SK-N-SH treated with all-trans-retinoic acid at 6 μM for 48 hours (cell line): ENCODE measurements around the gene TSSC4.

ENCODE experiments used
- ARNTL ChIP-seq: fragments of 450-650 bp; formaldehyde crosslinking; IDR thresholded peaks from 2 replicates; pipeline ENCODE4 v1.5.0; 2020; ENCODE audit warnings: low read depth, mild to moderate bottlenecking, moderate library complexity, borderline replicate concordance
- OSR1 ChIP-seq: fragments of 250-450 bp; sonication (Bioruptor Pico); IDR thresholded peaks from 2 replicates; pipeline ENCODE4 v1.8.0; 2022; ENCODE audit warnings: moderate library complexity, mild to moderate bottlenecking, inconsistent platforms
- SNAI2 ChIP-seq: fragments of 250-450 bp; sonication (Bioruptor Pico); IDR thresholded peaks from 2 replicates; pipeline ENCODE4 v1.5.0; 2020; ENCODE audit warnings: mild to moderate bottlenecking, moderate library complexity
- ZC3H10 ChIP-seq: fragments of 250-450 bp; sonication (Bioruptor Pico); IDR thresholded peaks from 2 replicates; pipeline ENCODE4 v1.5.1; 2021; ENCODE audit warnings: mild to moderate bottlenecking, moderate library complexity
- ZFP3 ChIP-seq: fragments of 250-450 bp; sonication (Bioruptor Pico); IDR thresholded peaks from 2 replicates; pipeline ENCODE4 v1.5.0; 2020; ENCODE audit warnings: mild to moderate bottlenecking, moderate library complexity
- ZFP30 ChIP-seq: fragments of 450-650 bp; formaldehyde crosslinking; IDR thresholded peaks from 2 replicates; pipeline ENCODE4 v1.5.0; 2022; ENCODE audit warnings: mild to moderate bottlenecking, moderate library complexity
- ZNF565 ChIP-seq: fragments of 450-650 bp; formaldehyde crosslinking; conservative IDR thresholded peaks from 2 replicates; pipeline ENCODE4 v1.5.0; 2020; ENCODE audit warnings: low read depth, mild to moderate bottlenecking, moderate library complexity
- ZNF8 ChIP-seq: fragments of 450-650 bp; formaldehyde crosslinking; IDR thresholded peaks from 2 replicates; pipeline ENCODE4 v1.5.0; 2020; ENCODE audit warnings: mild to moderate bottlenecking, moderate library complexity
- TF ChIP-seq, protein P1 (sequence below): fragments of 250-450 bp; sonication (Bioruptor Pico); IDR thresholded peaks from 2 replicates; pipeline ENCODE4 v1.5.1; 2020; ENCODE audit warnings: low read depth, mild to moderate bottlenecking, moderate library complexity
- TF ChIP-seq, protein P2 (sequence below): fragments of 250-450 bp; sonication (Bioruptor Pico); IDR thresholded peaks from 2 replicates; pipeline ENCODE4 v1.5.1; 2021; ENCODE audit warnings: mild to moderate bottlenecking, moderate library complexity
- TF ChIP-seq, protein P3 (sequence below): fragments of 250-450 bp; sonication (Bioruptor Pico); IDR thresholded peaks from 2 replicates; pipeline ENCODE4 v1.8.0; 2020; ENCODE audit warnings: mild to moderate bottlenecking, moderate library complexity, borderline replicate concordance

DNA sequence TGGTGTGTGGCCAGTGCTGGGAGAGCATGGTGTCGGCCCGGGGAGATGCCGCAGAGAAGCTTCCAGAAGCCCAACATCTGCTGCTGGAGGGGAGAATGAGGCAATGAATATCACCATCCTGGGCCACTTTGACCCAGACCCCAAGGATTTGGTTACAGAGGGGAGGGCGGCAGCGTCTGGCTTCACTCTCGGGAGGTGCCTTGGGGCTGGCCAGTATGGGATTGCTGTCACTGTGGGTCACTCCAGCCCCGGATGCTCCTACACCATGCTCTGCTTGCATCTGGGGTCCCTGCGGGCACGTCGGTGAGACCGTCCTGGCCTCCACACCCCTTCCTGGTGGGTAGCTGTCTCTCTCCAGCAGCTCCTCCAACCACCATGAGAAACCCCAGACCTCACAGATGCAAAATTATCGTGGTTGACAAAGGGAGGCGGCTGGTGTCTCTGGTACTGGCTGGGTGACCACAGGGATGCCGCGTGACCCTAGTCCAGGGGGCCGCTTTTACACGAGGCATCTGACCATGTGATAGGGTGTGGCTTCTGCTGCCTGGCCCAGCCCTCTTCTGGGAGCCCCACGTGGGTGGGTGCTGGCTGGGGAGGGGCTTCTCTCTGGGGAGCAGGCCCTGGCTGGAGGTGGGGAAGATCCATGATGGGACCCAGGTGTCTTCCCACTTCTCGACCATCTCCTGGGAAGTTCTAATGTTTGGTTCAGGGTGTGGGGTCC is 49.9 kb downstream of the TSSC4 start:
- TF ChIP-seq ARNTL (CRISPR knock-in tag) (no peak), SNAI2 (CRISPR knock-in tag) (no peak), ZFP3 (CRISPR knock-in tag) (no peak), ZNF8 (CRISPR knock-in tag) (no peak), ZFP30 (CRISPR knock-in tag) (no peak), OSR1 (no peak), ZC3H10 (CRISPR knock-in tag) (no peak), ZNF565 (CRISPR knock-in tag) (no peak)
- TF ChIP-seq, protein P1, sequence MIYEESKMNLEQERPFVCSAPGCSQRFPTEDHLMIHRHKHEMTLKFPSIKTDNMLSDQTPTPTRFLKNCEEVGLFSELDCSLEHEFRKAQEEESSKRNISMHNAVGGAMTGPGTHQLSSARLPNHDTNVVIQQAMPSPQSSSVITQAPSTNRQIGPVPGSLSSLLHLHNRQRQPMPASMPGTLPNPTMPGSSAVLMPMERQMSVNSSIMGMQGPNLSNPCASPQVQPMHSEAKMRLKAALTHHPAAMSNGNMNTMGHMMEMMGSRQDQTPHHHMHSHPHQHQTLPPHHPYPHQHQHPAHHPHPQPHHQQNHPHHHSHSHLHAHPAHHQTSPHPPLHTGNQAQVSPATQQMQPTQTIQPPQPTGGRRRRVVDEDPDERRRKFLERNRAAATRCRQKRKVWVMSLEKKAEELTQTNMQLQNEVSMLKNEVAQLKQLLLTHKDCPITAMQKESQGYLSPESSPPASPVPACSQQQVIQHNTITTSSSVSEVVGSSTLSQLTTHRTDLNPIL: no peak
- TF ChIP-seq, protein P2, sequence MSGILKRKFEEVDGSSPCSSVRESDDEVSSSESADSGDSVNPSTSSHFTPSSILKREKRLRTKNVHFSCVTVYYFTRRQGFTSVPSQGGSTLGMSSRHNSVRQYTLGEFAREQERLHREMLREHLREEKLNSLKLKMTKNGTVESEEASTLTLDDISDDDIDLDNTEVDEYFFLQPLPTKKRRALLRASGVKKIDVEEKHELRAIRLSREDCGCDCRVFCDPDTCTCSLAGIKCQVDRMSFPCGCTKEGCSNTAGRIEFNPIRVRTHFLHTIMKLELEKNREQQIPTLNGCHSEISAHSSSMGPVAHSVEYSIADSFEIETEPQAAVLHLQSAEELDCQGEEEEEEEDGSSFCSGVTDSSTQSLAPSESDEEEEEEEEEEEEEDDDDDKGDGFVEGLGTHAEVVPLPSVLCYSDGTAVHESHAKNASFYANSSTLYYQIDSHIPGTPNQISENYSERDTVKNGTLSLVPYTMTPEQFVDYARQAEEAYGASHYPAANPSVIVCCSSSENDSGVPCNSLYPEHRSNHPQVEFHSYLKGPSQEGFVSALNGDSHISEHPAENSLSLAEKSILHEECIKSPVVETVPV (CRISPR knock-in tag): no peak
- TF ChIP-seq, protein P3, sequence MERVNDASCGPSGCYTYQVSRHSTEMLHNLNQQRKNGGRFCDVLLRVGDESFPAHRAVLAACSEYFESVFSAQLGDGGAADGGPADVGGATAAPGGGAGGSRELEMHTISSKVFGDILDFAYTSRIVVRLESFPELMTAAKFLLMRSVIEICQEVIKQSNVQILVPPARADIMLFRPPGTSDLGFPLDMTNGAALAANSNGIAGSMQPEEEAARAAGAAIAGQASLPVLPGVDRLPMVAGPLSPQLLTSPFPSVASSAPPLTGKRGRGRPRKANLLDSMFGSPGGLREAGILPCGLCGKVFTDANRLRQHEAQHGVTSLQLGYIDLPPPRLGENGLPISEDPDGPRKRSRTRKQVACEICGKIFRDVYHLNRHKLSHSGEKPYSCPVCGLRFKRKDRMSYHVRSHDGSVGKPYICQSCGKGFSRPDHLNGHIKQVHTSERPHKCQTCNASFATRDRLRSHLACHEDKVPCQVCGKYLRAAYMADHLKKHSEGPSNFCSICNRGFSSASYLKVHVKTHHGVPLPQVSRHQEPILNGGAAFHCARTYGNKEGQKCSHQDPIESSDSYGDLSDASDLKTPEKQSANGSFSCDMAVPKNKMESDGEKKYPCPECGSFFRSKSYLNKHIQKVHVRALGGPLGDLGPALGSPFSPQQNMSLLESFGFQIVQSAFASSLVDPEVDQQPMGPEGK (CRISPR knock-in tag): no peak
